IPS DF 4.7 (cell line): ENCODE data around the gene ST6GALNAC3.
"Not testable (repeated sequence)": the region's sequence is repeated elsewhere in the genome, so short reads cannot be mapped to it uniquely, and the experiment has no call there.

Experiments used
- DNase-seq: peaks from one replicate; pipeline ENCODE4 v3.0.0-alpha.2; 2013; ENCODE audit warnings: low spot score; ENCODE audit errors: extremely low read depth

Gene ST6GALNAC3

DNA sequence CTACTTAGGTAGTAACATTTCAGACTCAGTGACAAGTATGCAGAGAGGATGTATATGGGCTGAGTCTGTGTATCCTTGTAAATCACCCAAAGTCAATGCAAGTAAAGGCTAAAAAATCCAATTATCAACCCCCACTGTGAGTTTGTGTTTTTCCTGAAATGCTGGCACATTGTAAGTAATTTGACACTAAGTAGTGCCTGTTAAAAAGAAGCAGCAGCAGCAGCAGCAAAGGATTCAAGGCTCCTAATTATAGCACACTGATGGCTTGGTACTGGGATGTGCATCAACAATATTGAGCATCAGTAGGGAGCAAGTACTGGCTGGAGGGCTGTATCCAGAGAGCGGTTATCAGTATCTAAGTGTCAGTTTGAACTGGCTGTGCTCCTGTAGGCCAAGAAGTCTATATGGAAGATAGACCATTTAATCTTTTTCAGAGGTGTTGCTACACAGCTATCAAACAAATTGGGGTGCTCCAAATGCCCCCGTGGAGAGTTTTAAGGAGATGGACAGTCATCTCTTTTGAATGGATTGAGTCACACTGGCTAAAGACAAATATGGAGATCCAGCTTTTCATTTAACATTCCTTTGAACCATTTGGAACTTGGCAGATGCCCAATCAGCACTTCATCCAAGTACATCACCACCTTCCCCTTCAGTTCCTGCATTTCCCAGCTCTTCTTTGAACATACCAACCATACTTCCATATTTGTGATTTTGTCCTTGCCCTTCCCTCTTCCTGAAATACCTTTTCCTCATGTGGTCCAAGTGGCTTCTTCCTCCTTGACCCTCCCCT lies 551.5 kb downstream of the ST6GALNAC3 start:
- no peak for DNase-seq

DNA sequence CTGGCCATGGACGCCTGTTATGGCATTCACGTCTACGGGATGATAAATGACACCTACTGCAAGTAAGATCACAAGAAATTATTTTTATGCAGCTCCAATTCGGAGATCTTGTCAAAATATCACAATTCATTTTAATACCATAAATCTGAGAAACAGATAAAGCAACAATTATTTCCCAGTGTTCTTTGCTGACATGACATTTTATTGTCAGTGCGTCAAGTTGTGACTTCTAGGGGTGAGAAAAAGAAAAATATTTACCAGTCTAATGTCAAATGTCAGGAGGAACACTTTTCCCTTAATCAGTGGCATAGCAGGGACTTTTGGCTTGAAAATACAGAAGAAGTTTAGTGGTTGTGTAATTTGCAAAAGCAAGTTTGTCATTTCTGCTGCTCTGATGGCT lies 553.0 kb downstream of the ST6GALNAC3 start:
- no peak for DNase-seq

GRCh38 chr1:76627901-76628300 lies 553.4 kb downstream of the ST6GALNAC3 start:
- DNase-seq = no peak

- DNase-seq = no peak
These were observed 557.6 kb downstream of the ST6GALNAC3 start for GRCh38 chr1:76632136-76632535.

- no peak for DNase-seq
These were observed 561.2 kb downstream of the ST6GALNAC3 start for GRCh38 chr1:76635784-76636183.

DNA sequence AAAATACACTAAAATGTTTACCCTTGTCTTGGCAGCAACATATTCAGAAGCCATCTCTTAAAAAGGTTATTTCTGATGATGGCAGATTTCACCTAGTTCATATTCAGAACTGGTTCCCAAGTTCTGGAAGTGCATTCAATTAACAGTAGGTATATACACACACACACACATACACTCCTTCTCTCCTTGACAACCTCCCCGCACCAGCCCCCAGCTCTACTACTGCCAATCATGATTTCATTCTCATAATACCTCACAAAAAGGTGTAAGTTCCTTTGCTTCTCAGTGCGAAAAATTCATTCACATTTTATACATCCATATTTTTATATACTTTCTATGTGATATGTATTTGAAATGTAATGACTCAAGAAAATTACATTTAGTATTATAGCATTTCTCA lies 564.6 kb downstream of the ST6GALNAC3 start:
- no peak for DNase-seq

DNA sequence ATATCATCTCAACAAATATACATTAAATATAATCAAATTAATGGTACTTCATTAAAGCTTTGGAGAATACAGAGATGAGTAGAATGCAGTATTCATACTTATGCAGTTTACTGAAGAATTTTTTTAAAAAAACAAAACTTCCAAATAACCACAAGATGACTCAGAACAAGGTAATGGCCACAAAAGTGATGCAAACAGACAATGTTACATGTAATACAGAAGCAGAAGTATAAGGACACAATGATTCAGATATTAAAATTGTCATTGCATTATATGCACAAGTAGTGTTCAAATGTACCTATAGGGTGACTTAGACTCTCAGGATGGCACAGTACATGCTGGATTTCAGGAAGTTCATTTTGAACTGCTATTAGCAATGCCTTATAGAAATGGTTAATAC lies 565.5 kb downstream of the ST6GALNAC3 start:
- DNase-seq = no peak

- DNase-seq = no peak
These were observed 566.2 kb downstream of the ST6GALNAC3 start for GRCh38 chr1:76640723-76641122.

DNA sequence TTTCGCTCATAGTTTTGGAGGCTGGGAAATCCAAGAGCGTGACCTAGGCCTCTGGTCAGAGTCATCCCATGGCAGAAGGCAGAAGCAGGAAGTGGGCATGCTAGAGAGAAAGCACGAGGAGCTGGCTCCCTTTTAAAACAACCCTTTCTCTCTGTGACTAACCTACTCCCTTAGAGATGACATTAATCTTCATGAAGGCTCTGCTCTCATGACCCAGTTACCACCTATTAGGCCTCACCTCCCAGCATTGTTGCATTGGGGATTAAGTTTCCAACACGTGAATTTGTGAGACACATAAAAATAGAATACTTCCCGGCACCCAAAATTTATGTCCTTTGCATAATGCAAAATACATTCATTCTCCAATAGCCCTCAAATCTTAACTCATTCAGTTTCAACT lies 569.6 kb downstream of the ST6GALNAC3 start:
- DNase-seq = no peak

DNA sequence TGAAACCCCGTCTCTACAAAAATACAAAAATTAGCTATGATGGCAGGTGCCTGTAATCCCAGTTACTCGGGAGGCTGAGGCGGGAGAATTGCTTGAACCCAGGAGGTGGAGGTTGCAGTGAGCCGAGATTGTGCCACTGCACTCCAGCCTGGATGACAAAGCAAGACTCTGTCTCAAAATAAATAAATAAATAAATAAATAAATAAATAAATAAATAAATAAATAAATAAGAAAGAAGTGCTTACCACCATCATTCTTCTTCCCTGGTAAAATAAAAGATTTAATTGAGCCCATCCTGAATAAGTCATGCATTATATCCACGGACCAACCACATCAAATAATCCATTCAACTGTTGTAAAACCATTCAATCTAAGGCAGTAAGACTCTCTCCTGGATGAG lies 578.3 kb downstream of the ST6GALNAC3 start:
- not testable (repeated sequence) for DNase-seq

DNA sequence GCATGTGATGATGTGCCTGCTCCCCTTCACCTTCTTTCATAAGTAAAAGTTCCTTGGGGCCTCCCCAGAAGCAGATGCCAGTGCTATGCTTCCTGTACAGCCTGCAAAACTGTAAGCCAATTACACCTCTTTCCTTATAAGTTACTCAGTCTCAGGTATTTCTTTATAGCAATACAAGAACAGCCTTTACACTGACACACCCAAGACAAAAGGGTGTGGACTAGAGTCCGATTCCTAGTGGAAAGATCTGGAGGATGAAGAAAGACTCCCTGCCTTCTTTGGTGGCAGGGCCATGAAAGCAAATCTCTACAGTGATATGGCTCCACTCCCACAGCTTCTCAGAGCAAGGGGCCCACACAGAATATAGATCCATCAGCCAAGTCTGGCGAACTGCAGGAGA lies 583.1 kb downstream of the ST6GALNAC3 start:
- no peak for DNase-seq

DNA sequence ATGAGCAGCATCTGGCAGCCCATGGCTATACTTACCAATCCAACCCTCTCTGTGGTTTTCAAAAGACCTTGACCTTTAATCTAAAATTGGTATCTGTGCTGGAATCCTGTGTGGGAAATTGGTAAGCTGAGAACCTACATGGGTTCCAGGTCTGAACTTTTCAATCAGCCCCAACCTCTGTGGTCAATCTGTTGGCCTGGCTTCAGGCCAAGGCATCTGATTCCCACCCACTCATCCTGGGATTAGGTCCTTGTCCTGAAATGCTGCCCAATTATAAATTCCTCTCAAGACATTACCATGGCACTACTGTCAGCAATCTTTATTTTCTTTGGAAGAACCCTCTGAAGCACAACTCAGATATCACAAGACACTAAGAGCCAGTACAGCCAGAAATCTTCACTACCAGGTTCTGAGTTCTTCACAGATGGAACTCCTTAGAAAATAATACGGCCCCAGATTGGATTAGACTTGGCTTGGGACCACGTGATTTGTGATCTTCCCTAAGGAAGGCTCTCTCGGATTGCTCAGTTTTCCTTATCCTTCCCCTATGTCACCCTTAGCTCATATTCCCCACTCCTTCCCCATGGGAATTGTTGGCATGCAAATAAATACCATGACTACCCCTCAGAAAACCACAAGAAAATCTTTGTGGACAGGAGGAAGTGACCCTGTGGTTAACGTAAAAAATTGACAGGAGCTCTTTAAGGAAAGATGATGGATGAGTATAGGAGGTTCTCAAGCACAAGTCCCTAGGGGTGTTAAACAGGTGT lies 584.8 kb downstream of the ST6GALNAC3 start:
- DNase-seq = no peak

GRCh38 chr1:76661531-76661930 lies 587.0 kb downstream of the ST6GALNAC3 start:
- DNase-seq = no peak

- DNase-seq = no peak
These were observed 592.0 kb downstream of the ST6GALNAC3 start for GRCh38 chr1:76666499-76666898.

- DNase-seq = no peak
These were observed 593.5 kb downstream of the ST6GALNAC3 start for GRCh38 chr1:76668046-76668445.

DNA sequence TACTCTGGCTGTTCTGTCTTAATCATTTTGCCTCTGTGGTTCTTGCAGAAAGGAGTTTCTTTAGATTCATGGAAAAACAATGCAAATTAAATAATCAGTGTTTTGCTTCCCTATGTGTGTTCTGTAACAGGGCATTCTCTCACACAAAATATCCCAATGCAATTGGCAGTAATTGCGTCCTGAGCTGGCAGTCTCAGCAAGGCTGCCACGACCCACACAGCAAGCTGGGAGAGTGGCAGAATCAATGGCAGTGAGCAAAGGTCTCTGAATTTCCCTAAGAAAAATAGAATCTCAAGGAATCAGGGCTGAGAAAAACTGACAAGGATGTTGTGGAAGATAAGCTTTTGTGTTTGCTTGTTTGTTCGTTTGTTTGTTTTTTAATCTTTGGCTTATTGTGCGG lies 594.6 kb downstream of the ST6GALNAC3 start:
- no peak for DNase-seq

GRCh38 chr1:76669624-76670315 lies 595.2 kb downstream of the ST6GALNAC3 start:
- DNase-seq = no peak

- DNase-seq = no peak
These were observed 600.2 kb downstream of the ST6GALNAC3 start for GRCh38 chr1:76674689-76675210.

DNA sequence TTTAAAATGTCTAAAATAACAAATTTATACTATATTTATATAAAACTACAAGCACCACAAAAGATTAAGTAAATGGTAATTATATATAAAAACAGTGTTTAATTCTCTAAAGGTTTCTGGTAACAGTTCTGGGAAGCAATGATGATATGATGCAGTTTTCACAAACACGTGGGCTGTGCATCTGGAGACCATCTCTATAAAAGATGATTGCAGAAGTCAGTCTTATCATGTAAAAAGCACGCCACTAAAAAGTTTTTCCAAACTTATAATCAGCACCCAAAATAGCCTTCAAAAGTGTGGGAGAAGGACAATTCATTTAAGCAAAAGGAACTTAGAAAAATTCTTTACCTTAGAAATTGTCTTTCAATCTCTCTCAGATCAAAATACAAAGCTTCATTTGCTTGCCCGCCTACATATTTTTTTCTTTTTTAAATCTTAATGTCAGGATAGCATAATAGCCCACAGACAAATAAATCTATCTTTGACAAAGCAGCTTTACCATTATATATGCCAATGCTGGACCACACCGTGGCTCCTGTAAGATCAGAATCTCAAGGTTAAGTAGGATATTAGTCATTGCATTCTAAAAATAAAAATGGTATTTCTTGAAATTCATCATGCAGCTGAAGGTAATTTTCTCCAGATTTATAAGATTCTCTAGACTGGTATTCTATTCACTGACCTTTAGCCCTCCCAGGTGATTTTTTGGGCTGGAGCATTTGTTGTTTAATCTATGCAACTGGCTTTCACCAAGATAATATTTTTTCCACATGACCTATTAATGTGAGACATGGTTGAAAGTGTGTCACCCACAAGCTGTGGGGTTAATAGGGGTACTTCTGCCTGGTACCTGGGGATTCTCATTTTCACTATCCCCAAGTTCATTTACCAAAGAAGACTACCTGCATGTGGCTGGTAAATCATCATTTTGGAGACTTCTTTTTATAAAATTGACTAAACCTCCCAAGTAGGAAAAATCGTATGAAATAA lies 603.2 kb downstream of the ST6GALNAC3 start:
- no peak for DNase-seq

GRCh38 chr1:76679534-76680152 lies 605.1 kb downstream of the ST6GALNAC3 start:
- no peak for DNase-seq
